DMS114 treated with DMSO at 0.1 percent for 48 hours (cell line): ENCODE results near the gene SVEP1.

Experiments used
- DNase-seq: peaks from one replicate; lab custom pipeline; 2025; ENCODE audit not compliant: unreplicated experiment; lab: John Stamatoyannopoulos, UW

SVEP1 gene

DNA sequence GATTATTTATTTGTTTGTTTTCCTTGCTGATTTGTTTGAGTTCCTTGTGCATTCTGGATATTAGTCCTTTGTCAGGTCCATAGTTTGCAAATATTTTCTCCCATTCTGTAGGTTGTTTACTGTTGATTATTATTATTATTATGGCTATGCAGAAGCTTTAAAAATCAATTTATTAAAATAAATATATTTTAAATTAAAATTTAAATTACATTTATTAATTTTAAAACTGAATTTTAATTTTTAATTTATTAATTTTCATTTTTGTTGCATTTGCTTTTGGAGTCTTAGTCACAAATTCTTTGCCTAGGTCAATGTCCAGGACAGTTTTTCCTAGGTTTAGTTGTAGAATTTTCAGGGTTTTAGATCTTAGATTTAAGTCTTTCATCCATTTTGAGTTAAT is 50.9 kb downstream of the SVEP1 start:
- DNase-seq, result no peak

DNA sequence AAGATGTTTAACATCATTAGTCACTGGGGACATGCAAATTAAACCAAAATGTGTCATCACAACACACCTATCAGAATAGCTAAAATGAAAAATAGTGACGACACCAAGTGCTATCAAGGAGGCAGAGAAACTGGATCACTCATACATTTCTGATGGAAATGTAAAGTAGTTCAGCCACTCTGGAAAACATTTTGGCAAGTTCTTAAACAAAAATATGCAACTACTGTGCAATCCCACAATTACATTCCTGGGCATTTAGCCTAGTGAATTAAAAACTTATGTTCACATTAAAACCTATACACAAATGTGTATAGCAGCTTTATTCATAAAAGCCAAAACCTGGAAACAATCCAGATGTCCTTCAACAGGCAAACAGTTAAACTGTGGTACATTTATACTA is 53.1 kb downstream of the SVEP1 start:
- no peak for DNase-seq

DNA sequence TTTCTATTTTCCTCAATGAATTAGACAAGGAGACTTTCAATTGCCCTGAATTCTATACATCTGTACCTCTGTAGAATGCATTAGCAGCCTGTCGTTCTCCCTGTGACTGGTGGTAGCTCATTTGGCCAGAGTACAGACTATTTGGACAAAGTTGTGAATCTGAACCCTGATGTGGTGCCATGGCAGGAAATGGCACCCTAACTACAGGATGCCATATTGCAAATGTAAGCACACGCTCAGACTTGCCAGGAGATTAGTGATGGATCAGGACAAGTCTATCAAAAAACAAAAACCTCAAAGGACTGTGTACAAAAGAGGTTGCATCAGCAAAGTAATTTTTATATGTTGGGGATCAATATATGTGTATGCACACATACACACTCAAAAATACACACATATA is 58.3 kb downstream of the SVEP1 start:
- no peak for DNase-seq

DNA sequence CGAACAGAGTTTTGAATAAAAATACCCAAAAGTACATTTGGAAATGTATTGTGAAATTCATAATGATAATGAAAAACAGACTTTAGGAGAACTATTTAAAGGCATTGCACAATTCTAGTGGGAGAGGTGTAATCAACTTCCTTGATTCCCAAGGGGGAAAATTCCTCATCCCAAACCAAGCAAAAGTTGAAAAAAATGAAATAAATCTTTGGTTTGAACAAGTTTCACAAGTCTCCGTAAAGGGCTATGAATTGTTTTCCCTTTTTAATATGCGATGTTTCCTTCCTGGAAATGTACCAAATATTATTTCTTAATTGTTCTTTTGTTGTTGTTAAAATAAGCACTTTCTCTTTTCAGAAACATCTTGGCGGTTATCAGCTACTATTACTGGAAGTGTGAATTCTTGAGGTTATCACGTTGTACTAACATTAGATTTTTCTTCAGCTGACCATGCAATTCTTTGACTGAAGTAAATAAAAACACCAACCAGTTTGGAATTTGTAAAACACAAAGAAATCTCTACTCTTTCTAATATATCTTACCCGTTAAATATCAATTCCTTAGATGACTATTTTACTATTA is 59.3 kb downstream of the SVEP1 start:
- no peak for DNase-seq

DNA sequence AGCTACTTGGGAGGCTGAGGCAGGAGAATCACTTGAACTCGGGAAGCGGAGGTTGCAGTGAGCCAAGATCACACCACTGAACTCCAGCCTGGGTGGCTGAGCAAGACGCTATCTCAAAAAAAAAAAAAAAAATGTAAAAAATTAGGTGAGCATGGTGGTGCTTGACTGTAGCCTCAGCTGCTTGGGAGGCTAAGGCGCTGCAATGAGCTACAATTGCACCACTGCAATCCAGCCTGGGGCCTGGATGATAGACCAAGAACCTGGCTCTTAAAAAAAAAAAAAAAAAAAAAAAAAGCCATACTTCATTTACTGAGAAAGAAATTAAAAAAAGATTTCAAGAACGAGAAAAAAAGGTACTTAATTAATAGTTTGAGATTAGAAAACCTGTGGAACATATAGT is 62.1 kb downstream of the SVEP1 start:
- no peak for DNase-seq

DNA sequence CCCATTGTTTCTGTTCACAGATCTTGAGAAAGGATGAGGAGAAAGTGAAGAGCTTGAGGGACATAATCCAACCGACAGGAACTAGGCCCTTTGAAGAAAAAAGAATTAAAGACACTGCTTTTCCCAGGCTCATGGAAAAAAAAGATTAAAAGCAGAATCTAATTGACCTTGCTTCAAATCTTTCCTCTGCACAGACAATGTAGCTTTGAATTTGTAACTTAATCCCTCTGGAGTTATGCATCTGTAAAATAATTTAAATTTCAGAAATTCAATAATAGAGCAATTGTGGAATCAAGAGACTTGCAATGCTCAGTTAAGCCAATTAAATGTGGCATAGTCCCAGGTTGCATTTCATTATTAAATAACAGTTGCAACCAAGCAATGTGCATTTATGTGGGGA is 64.6 kb downstream of the SVEP1 start:
- no peak for DNase-seq

DNA sequence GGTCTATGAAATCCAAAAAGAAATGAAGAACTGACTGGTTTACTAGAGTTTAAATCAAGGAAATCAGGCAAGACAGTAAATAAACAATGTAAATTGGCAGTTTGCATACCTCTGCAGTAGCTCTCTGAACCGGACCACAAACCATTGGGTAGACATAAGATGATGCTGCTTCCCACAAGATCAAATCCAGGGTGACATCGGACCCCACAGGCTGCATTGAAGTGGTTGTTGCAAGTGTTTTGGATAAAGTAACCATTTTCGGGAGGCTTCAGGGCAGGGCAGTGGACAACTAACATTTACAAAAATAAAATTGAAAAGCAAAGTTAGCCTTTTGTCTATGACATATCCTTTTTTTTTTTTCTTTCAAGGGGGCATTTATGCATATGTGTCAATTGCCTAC is 66.7 kb downstream of the SVEP1 start:
- DNase-seq, result no peak

DNA sequence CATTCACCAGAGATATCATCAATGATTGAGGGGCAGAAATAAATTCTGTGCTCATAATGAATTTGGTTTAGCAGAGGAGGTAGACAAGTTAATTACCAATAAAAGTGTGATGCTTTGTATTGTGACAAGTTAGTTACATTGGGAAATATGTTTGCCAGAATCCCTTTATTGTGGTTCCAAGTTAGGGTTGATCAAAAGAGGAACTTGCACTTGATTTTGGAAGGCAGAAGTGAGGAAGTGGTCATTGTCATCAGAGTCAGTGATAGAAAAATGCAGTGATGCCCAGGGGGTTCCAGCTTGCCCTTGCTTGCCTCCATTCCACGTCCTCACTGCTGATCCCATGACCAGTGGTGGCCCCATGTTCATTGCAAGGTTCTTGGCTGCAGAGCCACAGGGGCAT is 69.7 kb downstream of the SVEP1 start:
- no peak for DNase-seq

DNA sequence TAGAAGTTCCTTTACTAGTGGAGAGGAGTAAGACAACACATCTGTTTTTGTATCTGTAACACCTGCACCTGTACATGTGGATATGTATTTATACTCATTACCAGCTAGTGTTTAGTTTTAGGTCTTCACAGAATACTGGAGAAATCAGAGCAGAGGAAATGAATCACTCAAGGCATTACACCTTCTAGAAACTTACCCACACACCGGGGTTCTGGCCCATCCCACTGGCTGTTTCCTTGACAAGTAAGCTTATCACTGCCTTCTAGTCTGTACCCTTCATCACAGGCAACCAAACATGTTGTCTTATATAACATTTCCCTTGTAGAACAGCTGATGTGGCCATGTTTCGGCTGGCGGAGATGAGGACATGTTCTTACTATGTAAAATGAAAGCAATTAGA is 76.7 kb downstream of the SVEP1 start:
- no peak for DNase-seq

DNA sequence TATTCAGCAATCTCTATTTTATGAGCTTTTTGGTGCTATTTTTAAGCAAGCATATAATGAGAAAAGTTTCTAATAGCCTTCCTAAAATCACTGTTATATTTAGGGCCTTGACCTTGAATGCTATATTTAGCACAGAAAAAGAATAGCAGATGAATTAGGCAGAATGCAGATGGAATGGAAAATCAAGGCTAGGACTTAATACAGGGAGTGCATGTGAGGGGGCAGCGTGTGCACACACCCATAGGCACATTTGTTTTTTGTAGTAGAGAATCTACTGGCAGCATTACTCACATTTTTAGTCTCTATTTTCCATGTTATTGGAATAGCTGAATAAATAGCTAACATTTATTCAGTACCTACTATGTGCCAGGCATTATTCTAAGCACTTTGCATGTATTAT is 79.9 kb downstream of the SVEP1 start:
- no peak for DNase-seq

DNA sequence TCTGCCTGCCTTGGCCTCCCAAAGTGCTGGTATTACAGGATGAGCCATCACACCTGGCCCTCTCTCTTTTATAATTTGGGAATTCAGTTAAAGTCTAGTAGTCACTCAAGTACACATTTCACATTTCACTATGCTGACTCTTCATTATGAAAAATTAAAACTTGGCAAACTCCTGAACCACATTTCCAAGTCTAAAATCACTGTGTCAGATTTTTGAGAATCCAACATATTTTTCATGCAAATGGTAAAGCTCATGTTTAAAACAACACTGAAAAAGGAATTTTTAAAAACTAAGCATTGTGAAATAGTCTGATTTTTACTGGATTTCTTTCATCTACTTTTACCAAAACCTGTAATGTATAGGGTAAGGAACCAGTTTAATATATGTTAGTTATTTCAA is 92.3 kb downstream of the SVEP1 start:
- no peak for DNase-seq

DNA sequence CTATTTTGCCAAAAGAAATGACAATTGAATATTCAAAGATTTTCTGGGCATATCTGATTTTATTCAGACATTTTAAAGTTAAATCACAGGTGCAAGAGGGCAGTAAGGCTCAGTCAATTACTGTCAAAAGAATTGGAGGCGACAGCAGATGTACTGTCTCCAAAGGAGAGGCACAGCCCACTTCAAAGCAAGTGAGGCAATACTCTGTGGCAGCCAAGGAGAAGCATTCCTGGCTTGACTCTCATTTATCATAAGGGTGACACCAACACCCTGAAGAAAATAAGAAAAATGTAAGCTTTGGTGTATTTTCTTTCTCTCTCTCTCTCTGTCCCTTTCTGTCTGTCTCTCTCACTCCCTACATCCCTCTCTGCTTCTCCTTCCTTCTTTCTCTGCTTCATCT is 93.3 kb downstream of the SVEP1 start:
- no peak for DNase-seq

DNA sequence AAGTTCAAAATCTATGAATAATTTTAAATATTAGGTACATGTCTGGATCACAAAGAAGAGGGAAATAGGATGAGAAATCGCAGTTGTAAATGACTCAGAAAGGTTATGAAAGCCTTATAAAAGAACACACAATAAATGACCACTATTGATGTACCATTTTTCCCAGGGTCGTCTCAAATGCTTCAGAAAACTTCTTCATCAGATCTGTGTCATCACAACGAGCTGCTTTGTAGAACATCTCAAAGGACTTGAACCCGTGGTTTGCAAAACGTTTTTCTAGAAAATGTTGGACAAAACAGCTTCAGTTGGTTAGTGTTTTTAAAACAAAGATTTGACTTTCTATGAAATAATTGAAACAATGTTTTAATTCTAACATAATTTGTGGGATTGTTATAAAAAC is 100.1 kb downstream of the SVEP1 start:
- no peak for DNase-seq

DNA sequence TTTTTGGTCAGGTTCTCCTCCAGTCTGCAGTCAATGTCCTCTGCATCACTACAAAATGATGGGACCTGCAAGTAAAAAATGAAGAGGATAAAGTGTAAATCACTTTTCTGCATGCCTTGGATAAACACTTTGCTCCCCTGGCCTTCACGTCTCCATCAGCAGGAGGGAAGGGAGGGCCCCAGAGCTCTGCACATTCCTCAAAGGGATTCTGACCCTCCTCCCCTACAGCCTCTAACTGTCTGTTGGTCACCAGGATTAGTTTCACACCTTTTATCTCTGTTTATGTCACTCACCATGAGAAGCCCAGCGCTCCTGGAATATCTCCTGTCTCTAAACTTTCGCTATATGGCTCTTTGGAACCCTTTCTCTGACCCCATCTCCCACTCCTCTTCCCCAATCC is 103.3 kb downstream of the SVEP1 start:
- DNase-seq, result no peak

DNA sequence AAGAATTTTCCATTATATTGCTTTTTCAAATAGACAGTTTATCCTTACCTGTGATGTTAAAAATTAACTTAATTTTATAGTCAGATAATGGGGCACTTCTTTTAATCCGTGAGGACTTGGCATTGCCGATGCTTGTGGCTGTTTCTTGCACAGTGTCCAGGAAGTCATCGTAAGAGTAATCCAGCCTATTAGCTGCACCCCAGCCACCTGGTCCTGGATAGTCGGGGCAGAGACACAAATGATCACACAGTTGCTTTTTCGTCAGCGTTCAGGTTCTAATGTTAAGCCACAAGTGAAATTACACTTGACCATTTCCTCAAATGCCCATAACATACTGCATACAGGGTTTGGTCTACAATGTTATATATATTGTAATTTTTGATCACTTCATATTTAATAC is 107.4 kb downstream of the SVEP1 start:
- DNase-seq, result no peak

DNA sequence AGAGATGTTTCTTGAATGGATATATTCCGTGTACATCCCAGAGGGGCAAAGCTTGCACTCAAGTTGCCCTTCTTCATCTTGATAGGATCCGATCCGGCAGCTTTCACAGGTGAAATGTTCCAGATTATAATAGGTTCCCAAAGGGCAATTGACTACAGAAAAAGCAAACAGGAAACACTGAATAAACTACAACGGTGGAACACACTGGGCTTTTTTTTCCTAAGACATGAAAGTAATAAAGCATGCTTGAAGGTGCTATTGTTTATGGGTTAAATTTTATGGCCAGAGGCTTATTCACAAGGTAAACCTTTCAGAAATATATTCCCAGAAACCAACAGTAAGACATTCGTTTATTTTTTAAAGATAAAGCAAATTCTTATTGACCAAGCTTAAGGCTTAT is 110.6 kb downstream of the SVEP1 start:
- DNase-seq, result no peak

DNA sequence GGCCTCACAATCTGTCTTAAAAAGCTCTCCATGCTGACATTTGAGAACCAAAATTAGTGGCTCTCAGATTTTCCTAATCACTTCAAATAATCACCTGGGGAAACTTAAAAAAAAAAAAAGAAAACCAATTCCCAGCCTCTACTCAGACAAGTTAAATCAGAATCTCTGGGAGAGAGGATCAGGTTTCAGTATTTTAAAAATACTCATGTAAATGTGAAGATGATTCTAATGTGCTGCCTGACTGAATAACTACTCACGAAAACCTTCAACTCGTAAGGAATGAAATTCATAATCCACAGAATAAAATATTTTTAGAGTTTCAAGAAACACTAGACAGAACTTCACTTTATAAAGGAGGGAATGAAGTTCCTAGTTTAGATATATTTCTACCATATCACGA is 114.4 kb downstream of the SVEP1 start:
- DNase-seq, result no peak

DNA sequence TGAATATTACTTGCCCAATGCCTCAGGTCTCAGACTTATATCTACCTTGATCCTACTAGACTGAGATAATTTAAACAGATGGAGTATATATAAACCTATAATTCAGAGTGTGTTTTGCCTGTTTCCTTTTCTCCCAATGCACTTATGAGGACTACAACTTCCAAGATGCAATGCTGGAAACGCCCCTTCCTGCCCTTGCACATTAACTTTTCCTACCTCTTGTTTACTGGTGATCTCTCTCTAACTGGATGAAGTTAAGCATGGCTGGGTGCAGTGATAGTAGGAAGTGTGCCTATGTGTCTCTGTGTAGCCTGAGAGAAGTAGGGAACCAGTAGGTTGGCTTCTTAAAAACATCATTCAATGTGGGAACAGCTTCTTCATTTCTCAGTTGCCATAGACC is 115.2 kb downstream of the SVEP1 start:
- DNase-seq, result no peak

DNA sequence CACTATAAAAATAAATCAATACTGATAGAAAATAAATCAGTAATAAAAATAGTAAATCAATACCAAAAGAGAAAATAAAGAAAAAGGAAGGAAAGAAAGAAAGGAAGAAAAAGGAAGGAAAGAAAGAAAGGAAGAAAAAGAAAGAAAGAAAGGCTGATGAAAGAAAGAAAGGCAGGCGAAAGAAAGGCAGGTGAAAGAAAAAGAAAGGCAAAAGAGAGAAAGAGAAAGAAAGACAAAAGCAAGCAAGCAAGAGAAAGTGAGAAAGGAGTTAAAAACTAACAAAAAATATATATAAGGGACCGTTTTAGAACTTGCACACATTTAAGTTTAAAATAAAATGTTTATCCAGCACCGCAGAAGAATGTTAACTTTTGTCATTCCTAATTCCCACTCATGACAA is 116.0 kb downstream of the SVEP1 start:
- DNase-seq, result no peak

DNA sequence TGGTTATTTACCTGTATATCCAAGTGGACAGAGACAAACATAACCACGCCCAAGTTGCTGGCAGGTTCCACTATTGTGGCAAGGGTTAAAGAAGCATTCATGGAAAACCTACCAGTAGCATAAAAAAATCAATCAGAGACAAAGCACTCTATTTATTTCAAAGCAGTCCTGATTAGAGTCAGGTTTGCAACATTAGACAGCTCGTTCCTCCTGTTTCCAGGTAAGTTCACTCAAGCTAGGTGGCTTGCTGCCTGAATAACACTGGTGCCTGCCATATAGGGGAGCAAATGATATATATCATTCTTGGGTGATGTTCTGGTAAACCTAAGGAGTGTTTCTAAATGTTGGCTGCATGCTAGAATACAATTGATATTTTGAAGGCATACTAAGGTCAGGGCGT is 122.3 kb downstream of the SVEP1 start:
- no peak for DNase-seq

DNA sequence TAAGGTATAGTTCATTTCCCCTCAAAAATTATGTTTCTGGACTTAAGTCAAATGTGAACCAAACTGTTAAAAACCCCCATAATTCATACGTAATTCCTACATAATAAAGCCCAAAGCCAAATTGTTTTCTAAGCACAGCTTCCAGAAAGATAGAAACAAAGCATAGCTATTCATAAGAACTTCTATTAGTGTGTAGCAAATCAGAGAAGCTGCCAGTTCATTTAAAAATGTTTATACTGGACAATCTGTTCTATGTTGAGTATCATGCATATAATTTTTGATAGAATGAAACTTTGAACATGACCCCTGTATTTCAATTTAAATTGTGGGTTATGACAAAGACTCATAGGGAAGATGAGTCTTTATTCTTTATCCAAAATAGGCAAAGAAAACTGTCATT is 122.9 kb downstream of the SVEP1 start:
- DNase-seq, result no peak

DNA sequence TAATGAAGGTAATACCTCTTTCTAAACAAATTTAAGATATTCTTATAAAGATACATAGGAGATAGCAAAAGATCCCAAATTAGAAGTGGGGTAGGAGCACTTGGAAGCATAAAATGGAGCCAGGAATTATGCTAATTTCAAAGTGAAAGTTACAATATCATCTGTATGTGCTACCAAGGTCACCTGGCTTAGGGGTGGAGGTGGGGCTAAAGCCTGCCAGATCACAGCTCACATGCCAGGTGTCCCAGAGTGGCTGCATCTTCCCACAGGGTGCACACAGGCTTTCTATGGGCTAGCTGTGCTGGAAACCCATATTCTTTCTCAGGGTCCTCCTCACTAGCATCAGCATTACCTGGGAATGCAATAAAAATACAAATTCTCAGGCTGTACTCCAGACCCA is 123.7 kb downstream of the SVEP1 start:
- DNase-seq, result no peak

DNA sequence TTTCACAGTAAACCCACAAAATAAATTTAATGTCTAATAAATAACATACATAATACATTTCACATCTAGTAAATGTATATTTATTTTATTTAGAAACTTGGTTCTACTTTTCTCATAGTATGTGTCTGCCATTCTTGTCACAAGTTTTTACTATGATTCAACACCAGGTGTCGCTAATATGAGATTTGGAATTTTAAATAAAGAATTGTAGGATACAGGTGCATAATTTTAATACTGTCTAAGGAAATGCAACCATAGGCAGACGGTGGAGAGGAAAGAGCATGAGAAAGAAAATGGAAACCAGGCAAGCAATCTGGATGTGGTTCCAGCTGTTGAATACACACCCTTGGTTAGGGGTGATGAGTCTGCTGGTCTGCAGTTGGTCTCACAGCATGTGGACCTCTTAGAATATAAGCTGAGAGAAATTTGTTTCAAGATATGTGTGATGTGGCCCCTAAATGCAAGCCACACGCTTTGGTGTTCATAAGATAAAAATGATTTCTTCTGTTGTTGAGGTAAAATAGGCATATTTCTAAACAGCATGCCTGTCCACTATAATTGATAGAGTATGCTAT is 127.2 kb downstream of the SVEP1 start:
- peak; percentile 1 for DNase-seq

DNA sequence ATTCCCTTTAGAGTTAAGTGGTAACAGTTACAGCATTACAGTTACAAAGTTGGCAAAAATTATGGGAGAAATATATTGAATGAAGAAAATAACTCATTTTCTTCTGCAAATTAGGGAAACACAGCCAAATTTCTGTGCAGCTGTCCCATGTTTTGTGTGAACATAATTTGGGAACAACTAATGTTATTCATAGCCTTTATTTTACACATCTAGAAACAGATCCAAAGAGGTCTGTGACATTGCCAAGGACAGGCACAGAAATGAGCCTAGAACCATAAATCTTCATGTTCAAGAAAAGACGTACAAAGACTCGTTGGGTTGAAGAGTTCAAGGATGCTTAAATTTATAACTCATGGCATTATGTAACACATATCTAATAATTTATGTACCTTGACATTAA is 127.8 kb downstream of the SVEP1 start:
- no peak for DNase-seq
